HepG2 (cell line): ENCODE data around the gene TMEM217. TPM values are rescaled to one million over a fixed set of nuclear protein-coding genes. Genes with fewer than 3 reads are reported as not detected.
A peak's percentile ranks its signal among the peaks of the same experiment; 100 is the strongest.

Experiments used
- CBX1 ChIP-seq: IDR thresholded peaks from one replicate; pipeline ENCODE4 v1.6.1; 2016; ENCODE audit warnings: antibody characterized with exemption, low read depth
- CHCHD3 ChIP-seq: sonication (generic); formaldehyde crosslinking; IDR thresholded peaks from 2 replicates; pipeline ENCODE4 v1.8.0; 2022; ENCODE audit warnings: mild to moderate bottlenecking, missing genetic modification reagents, moderate library complexity
- EED ChIP-seq: sonication (generic); formaldehyde crosslinking; IDR thresholded peaks from 2 replicates; pipeline ENCODE4 v1.5.0; 2020; ENCODE audit warnings: mild to moderate bottlenecking, missing genetic modification reagents
- ESRRA ChIP-seq: sonication (generic); formaldehyde crosslinking; IDR thresholded peaks from 2 replicates; pipeline ENCODE4 v1.5.1; 2020; ENCODE audit warnings: mild to moderate bottlenecking, low read depth, missing genetic modification reagents
- GATAD1 ChIP-seq: IDR thresholded peaks from 2 replicates; pipeline ENCODE4 v1.6.1; 2016; ENCODE audit warnings: missing genetic modification reagents, missing compliant biosample characterization
- HOXA5 ChIP-seq: sonication (generic); formaldehyde crosslinking; IDR thresholded peaks from 2 replicates; pipeline ENCODE4 v1.4.0; 2020; ENCODE audit warnings: missing genetic modification reagents
- KDM2A ChIP-seq: sonication (generic); formaldehyde crosslinking; IDR thresholded peaks from 2 replicates; pipeline ENCODE4 v1.4.0; 2020; ENCODE audit warnings: low read depth, missing genetic modification reagents, borderline replicate concordance
- KLF11 ChIP-seq: IDR thresholded peaks from 2 replicates; pipeline ENCODE4 v1.6.1; 2016; ENCODE audit warnings: missing compliant biosample characterization
- NR2F1 ChIP-seq, 2 experiments: fragments of 450-650 bp in 1 of 2; formaldehyde crosslinking in 1 of 2; IDR thresholded peaks; 2 replicates each; pipeline versions ENCODE4 v1.5.0 to v1.6.1; 2016 to 2020; ENCODE audit warnings: mild to moderate bottlenecking in 1 of 2, missing compliant biosample characterization in 1 of 2, missing genetic modification reagents in 1 of 2, moderate library complexity in 1 of 2
- NRL ChIP-seq: sonication (generic); formaldehyde crosslinking; IDR thresholded peaks from 2 replicates; pipeline ENCODE4 v1.5.0; 2020; ENCODE audit warnings: missing genetic modification reagents, mild to moderate bottlenecking, moderate library complexity, borderline replicate concordance
- PAWR ChIP-seq: sonication (generic); formaldehyde crosslinking; IDR thresholded peaks from 2 replicates; pipeline ENCODE4 v1.4.0; 2020; ENCODE audit warnings: missing genetic modification reagents, mild to moderate bottlenecking, borderline replicate concordance
- PRMT3 ChIP-seq: sonication (generic); formaldehyde crosslinking; IDR thresholded peaks from 2 replicates; pipeline ENCODE4 v1.8.1; 2022; ENCODE audit warnings: low read depth, mild to moderate bottlenecking, moderate library complexity, missing genetic modification reagents, borderline replicate concordance
- RORA ChIP-seq: sonication (generic); formaldehyde crosslinking; IDR thresholded peaks from 2 replicates; pipeline ENCODE4 v1.5.0; 2020; ENCODE audit warnings: mild to moderate bottlenecking, missing genetic modification reagents, moderate library complexity
- SRY ChIP-seq: sonication (generic); formaldehyde crosslinking; IDR thresholded peaks from 2 replicates; pipeline ENCODE4 v1.8.0; 2022; ENCODE audit warnings: mild to moderate bottlenecking, missing genetic modification reagents
- TBX3 ChIP-seq: fragments of 450-650 bp; IDR thresholded peaks from 2 replicates; pipeline ENCODE4 v1.6.1; 2017; ENCODE audit warnings: antibody characterized with exemption, mild to moderate bottlenecking, inconsistent platforms, borderline replicate concordance
- TEAD3 ChIP-seq: optimal IDR thresholded peaks from 2 replicates; pipeline ENCODE3; 2016; ENCODE audit warnings: borderline replicate concordance
- TMF1 ChIP-seq: sonication (generic); formaldehyde crosslinking; IDR thresholded peaks from 2 replicates; pipeline ENCODE4 v1.8.1; 2022; ENCODE audit warnings: low read depth, missing genetic modification reagents
- ZKSCAN5 ChIP-seq: sonication (generic); formaldehyde crosslinking; IDR thresholded peaks from 2 replicates; pipeline ENCODE4 v1.5.1; 2020; ENCODE audit warnings: mild to moderate bottlenecking, missing genetic modification reagents
- ZNF549 ChIP-seq: sonication (generic); formaldehyde crosslinking; IDR thresholded peaks from 2 replicates; pipeline ENCODE4 v1.5.0; 2020; ENCODE audit warnings: missing genetic modification reagents
- ZNF616 ChIP-seq: sonication (generic); formaldehyde crosslinking; IDR thresholded peaks from 2 replicates; pipeline ENCODE4 v1.5.0; 2020; ENCODE audit warnings: low read depth, mild to moderate bottlenecking, missing genetic modification reagents
- ZSCAN30 ChIP-seq: sonication (generic); formaldehyde crosslinking; IDR thresholded peaks from 2 replicates; pipeline ENCODE4 v1.5.0; 2020; ENCODE audit warnings: mild to moderate bottlenecking, missing genetic modification reagents
- polyA plus RNA-seq, 8 experiments: library from polyadenylated mRNA; depleted of rRNA in 3 of 8; stranded (reverse) in 7 of 8; unstranded in 1 of 8; fragments of >200 nt; fragmentation: Illumina TruSeq in 4 of 8; extraction: Trizol in 4 of 8; gene quantifications; 2 replicates each; pipeline versions ENCODE4 v1.2.1 to v1.2.3, GENCODE V29; 2011 to 2016; ENCODE audit warnings: low read depth in 4 of 8, missing spikeins in 1 of 8, mixed read lengths in 1 of 8; ENCODE audit not compliant: insufficient read depth in 1 of 8
- total RNA-seq, 5 experiments: library from RNA; depleted of rRNA; stranded (reverse); fragments of >200 nt; fragmentation: Illumina TruSeq; extraction: Trizol; gene quantifications; 2 replicates each; pipeline ENCODE4 v1.2.3, GENCODE V29; 2016; ENCODE audit warnings: low read depth in 1 of 5
- TF ChIP-seq, protein P1 (sequence below): sonication (generic); formaldehyde crosslinking; IDR thresholded peaks from 2 replicates; pipeline ENCODE4; 2020; ENCODE audit warnings: missing genetic modification reagents, mild to moderate bottlenecking, borderline replicate concordance
- TF ChIP-seq, protein P2 (sequence below): IDR thresholded peaks from 2 replicates; pipeline ENCODE4 v1.6.1; 2016; ENCODE audit warnings: control low read depth
- TF ChIP-seq, protein P3 (sequence below): sonication (generic); formaldehyde crosslinking; IDR thresholded peaks from 2 replicates; pipeline ENCODE4 v1.8.0; 2022; ENCODE audit warnings: mild to moderate bottlenecking, missing genetic modification reagents, moderate library complexity
- TF ChIP-seq, protein P4 (sequence below): sonication (generic); formaldehyde crosslinking; conservative IDR thresholded peaks from 2 replicates; pipeline ENCODE4 v1.4.0; 2020; ENCODE audit warnings: missing genetic modification reagents

The TMEM217 gene
- total and polyA plus RNA-seq, 2 of the 13 experiments (the other 11 are each of a cell fraction or from before 2014, with no cell fraction given) = 2.3 to 3.4 TPM

DNA sequence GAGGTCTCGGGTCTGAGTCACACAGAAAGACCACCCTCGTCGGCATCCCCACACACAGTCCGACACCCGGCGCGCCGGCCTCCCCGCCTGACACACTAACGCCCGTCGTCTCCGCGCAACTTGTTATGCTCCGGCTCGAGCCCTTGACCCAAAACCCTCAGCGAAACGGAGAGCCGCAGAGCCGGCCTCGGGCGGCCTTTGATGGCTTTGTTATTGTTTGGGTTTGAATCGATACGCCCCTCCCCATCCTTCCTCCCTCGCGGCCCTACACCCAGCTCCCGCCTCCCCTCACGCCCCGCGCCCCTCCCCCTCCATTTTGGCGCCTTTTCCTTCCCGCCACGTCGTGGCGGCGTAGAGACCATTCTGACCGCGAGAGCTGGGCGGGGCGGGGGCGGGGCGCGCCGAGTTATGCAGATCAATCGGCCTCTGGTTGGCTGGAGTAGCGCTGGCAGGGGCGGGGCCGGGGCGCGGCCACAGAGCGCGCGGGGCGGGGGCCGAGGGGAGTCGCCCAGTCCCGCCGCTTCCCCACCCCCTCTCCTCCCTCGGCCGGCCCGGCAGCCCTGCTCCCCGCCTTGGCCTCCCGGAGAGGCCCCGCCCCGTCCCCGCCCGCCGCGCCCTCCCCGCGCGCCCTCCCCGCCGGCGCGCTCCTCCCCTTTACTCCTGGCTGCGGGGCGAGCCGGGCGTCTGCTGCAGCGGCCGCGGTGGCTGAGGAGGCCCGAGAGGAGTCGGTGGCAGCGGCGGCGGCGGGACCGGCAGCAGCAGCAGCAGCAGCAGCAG, 88.3 kb downstream of the TMEM217 start, which contains the start of gene PIM1 (continued):
- TF ChIP-seq PAWR (CRISPR knock-in tag) (no peak), SRY (CRISPR knock-in tag) (peak; percentile 66; the same call in 1 of the 2 replicates), GATAD1 (CRISPR knock-in tag) (no peak; the same call in 1 of the 2 replicates), EED (CRISPR knock-in tag) (0 out of 2 replicates have a peak, but pooled peaks have one; percentile 54), TBX3 (peak; percentile 91; the same call in 1 of the 2 replicates), ZNF616 (CRISPR knock-in tag) (0 out of 2 replicates have a peak, but pooled peaks have one; percentile 31), ZNF549 (CRISPR knock-in tag) (no peak), HOXA5 (peak; percentile 90), ZKSCAN5 (CRISPR knock-in tag) (no peak), KDM2A (CRISPR knock-in tag) (peak; percentile 75), ESRRA (CRISPR knock-in tag) (no peak), RORA (CRISPR knock-in tag) (peak; percentile 95), KLF11 (CRISPR knock-in tag) (no peak), TEAD3 (no peak), CHCHD3 (CRISPR knock-in tag) (no peak), TMF1 (CRISPR knock-in tag) (0 out of 2 replicates have a peak, but pooled peaks have one; percentile 70), ZSCAN30 (CRISPR knock-in tag) (no peak; the same call in 1 of the 2 replicates), NRL (peak; percentile 42; the same call in 1 of the 2 replicates), NR2F1 (CRISPR knock-in tag; IDR thresholded peaks at IDR 0.05) (peak; percentile 84), CBX1 (peak; percentile 74), PRMT3 (CRISPR knock-in tag) (no peak)
- TF ChIP-seq, protein P1, sequence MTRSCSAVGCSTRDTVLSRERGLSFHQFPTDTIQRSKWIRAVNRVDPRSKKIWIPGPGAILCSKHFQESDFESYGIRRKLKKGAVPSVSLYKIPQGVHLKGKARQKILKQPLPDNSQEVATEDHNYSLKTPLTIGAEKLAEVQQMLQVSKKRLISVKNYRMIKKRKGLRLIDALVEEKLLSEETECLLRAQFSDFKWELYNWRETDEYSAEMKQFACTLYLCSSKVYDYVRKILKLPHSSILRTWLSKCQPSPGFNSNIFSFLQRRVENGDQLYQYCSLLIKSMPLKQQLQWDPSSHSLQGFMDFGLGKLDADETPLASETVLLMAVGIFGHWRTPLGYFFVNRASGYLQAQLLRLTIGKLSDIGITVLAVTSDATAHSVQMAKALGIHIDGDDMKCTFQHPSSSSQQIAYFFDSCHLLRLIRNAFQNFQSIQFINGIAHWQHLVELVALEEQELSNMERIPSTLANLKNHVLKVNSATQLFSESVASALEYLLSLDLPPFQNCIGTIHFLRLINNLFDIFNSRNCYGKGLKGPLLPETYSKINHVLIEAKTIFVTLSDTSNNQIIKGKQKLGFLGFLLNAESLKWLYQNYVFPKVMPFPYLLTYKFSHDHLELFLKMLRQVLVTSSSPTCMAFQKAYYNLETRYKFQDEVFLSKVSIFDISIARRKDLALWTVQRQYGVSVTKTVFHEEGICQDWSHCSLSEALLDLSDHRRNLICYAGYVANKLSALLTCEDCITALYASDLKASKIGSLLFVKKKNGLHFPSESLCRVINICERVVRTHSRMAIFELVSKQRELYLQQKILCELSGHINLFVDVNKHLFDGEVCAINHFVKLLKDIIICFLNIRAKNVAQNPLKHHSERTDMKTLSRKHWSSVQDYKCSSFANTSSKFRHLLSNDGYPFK (CRISPR knock-in tag) = peak; percentile 74; the same call in 1 of the 2 replicates
- TF ChIP-seq, protein P2, sequence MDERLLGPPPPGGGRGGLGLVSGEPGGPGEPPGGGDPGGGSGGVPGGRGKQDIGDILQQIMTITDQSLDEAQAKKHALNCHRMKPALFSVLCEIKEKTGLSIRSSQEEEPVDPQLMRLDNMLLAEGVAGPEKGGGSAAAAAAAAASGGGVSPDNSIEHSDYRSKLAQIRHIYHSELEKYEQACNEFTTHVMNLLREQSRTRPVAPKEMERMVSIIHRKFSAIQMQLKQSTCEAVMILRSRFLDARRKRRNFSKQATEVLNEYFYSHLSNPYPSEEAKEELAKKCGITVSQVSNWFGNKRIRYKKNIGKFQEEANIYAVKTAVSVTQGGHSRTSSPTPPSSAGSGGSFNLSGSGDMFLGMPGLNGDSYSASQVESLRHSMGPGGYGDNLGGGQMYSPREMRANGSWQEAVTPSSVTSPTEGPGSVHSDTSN = no peak
- TF ChIP-seq, protein P3, sequence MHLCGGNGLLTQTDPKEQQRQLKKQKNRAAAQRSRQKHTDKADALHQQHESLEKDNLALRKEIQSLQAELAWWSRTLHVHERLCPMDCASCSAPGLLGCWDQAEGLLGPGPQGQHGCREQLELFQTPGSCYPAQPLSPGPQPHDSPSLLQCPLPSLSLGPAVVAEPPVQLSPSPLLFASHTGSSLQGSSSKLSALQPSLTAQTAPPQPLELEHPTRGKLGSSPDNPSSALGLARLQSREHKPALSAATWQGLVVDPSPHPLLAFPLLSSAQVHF = no peak
- TF ChIP-seq, protein P4, sequence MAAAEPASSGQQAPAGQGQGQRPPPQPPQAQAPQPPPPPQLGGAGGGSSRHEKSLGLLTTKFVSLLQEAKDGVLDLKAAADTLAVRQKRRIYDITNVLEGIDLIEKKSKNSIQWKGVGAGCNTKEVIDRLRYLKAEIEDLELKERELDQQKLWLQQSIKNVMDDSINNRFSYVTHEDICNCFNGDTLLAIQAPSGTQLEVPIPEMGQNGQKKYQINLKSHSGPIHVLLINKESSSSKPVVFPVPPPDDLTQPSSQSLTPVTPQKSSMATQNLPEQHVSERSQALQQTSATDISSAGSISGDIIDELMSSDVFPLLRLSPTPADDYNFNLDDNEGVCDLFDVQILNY (CRISPR knock-in tag) = peak; percentile 97
